Activated CD4-positive, alpha-beta memory T cell treated with anti-CD3 and anti-CD28 coated beads, Interleukin-2, amount 10 ng/mL, durations not matched to agents 7 days and 5 days (primary cell): ENCODE data around the gene DENND6A. TPM values are rescaled to one million over a fixed set of nuclear protein-coding genes. Genes with fewer than 3 reads are reported as not detected.
A peak's percentile ranks its signal among the peaks of the same experiment; 100 is the strongest.
"Not testable (repeated sequence)": the region's sequence is repeated elsewhere in the genome, so short reads cannot be mapped to it uniquely, and the experiment has no call there.

Source experiments
- CTCF ChIA-PET: fragments of 350-600 bp; sonication (Branson Sonifier 250); formaldehyde crosslinking; loops from one replicate; lab custom pipeline; 2021; ENCODE audit warnings: antibody characterized with exemption, inconsistent platforms; lab: Charles Lee
- POLR2A ChIA-PET: fragments of 350-600 bp; sonication (Branson Sonifier 250); formaldehyde crosslinking; loops from one replicate; lab custom pipeline; 2021; ENCODE audit warnings: antibody characterized with exemption; lab: Charles Lee
- DNase-seq: peaks from one replicate; pipeline ENCODE4 v3.0.0-alpha.2; 2020
- H3K27ac Mint-ChIP-seq: one replicate; pipeline ENCODE4 v1.8.0; 2021; ENCODE audit warnings: mild to moderate bottlenecking, mixed read lengths
- H3K27me3 Mint-ChIP-seq: one replicate; pipeline ENCODE4 v1.8.0; 2021; ENCODE audit warnings: mixed read lengths
- H3K36me3 Mint-ChIP-seq: one replicate; pipeline ENCODE4 v1.8.0; 2021; ENCODE audit warnings: low read depth, mixed read lengths
- H3K4me1 Mint-ChIP-seq: one replicate; pipeline ENCODE4 v1.8.0; 2021; ENCODE audit warnings: mixed read lengths
- H3K4me3 Mint-ChIP-seq: one replicate; pipeline ENCODE4 v1.8.0; 2021; ENCODE audit warnings: mild to moderate bottlenecking, mixed read lengths
- H3K9me3 Mint-ChIP-seq: one replicate; pipeline ENCODE4 v1.8.0; 2021; ENCODE audit warnings: mixed read lengths
- total RNA-seq, 2 experiments: library from RNA; stranded (reverse); gene quantifications; one replicate each; pipeline ENCODE4 v1.2.3, GENCODE V29; 2021

Gene DENND6A
- total RNA-seq, 2 experiments from 2014 or later = 28.5 to 29.6 TPM

DNA sequence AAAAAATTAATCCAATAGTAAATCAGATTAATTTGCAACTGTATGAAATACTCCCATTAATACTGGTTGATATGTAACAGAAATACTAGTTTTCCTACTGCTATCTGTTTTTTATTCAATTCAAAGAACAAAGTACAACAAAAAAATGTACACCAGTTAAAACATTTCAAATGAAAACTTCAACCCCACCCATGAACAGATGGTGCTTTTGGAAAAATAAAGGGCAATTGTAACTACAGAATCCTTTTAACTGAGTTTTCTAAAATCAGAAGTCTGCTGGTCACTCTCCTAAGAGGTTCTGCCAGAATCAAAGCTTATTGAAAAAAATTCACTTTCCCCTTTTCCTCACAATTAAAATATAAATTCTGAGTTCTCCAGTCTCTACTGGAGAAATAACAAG is 34.3 kb downstream of the DENND6A start:
- H3K36me3 Mint-ChIP-seq = peaks cover 35% of the 10 kb centered on the region
- DNase-seq = no peak
- H3K27ac Mint-ChIP-seq = no peak overlapping the region
- ChIA-PET POLR2A (no interaction called here), CTCF (no interaction called here)
- no peak overlapping the region for H3K4me3 Mint-ChIP-seq
- no peaks in the 10 kb centered on the region for H3K9me3 Mint-ChIP-seq
- H3K4me1 Mint-ChIP-seq = peaks cover 16% of the 10 kb centered on the region
- H3K27me3 Mint-ChIP-seq = no peaks in the 10 kb centered on the region

GRCh38 chr3:57655727-57656126 is 37.1 kb downstream of the DENND6A start:
- Mint-ChIP-seq H3K9me3 (no peaks in the 10 kb centered on the region), H3K27ac (no peak overlapping the region), H3K4me1 (peaks cover 18% of the 10 kb centered on the region), H3K36me3 (peaks cover 57% of the 10 kb centered on the region), H3K27me3 (no peaks in the 10 kb centered on the region), H3K4me3 (no peak overlapping the region)
- DNase-seq = no peak
- CTCF ChIA-PET = no interaction called here
- POLR2A ChIA-PET = no interaction called here

DNA sequence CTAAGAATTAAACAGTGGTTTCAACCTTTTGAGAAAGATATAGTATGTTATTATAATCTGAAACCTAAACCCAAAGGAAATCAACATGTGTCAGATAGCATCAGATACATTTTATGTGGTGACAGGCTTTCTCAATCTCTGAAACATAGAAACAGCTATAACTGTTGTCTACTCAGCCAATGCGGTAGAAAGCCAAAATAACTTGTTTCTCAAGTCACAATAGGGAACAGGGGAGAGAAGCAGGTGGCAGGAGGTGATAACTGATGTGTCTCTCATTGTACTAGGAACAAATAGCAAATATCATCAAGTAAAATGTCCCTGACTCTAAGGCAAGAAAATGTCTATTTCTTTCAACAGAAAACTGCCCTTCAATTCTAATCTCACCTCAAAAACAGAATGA is 38.6 kb downstream of the DENND6A start:
- peak overlapping the region; percentile 15 for H3K27ac Mint-ChIP-seq
- H3K4me1 Mint-ChIP-seq = peaks cover 13% of the 10 kb centered on the region
- no peaks in the 10 kb centered on the region for H3K27me3 Mint-ChIP-seq
- no peak overlapping the region for H3K4me3 Mint-ChIP-seq
- H3K9me3 Mint-ChIP-seq = peaks cover 1% of the 10 kb centered on the region
- CTCF ChIA-PET = interaction anchor here (1.2 kb wide), 1 partner anchor 976 kb away, joined by 4 read pairs; no protein-coding TSS in a partner anchor
- POLR2A ChIA-PET = interaction anchor here (0.8 to 1.3 kb wide), 3 partner anchors 9 to 98 kb away, joined by 3 to 4 read pairs (median 4); partner anchors contain the start of gene PDE12
- H3K36me3 Mint-ChIP-seq = peaks cover 63% of the 10 kb centered on the region
- no peak for DNase-seq

GRCh38 chr3:57652203-57652602 is 40.7 kb downstream of the DENND6A start:
- peaks cover 20% of the 10 kb centered on the region for H3K4me1 Mint-ChIP-seq
- no peak overlapping the region for H3K27ac Mint-ChIP-seq
- POLR2A ChIA-PET = no interaction called here
- CTCF ChIA-PET = no interaction called here
- peaks cover 12% of the 10 kb centered on the region for H3K9me3 Mint-ChIP-seq
- H3K36me3 Mint-ChIP-seq = peaks cover 77% of the 10 kb centered on the region
- H3K4me3 Mint-ChIP-seq = no peak overlapping the region
- no peak for DNase-seq
- H3K27me3 Mint-ChIP-seq = no peaks in the 10 kb centered on the region

- Mint-ChIP-seq H3K4me1 (peaks cover 13% of the 10 kb centered on the region), H3K4me3 (no peak overlapping the region), H3K27ac (peak overlapping the region; percentile 23), H3K27me3 (no peaks in the 10 kb centered on the region), H3K36me3 (peaks cover 77% of the 10 kb centered on the region), H3K9me3 (peaks cover 12% of the 10 kb centered on the region)
- DNase-seq = no peak
- ChIA-PET CTCF (no interaction called here), POLR2A (no interaction called here)
Measured at GRCh38 chr3:57647292-57647940, 45.5 kb downstream of the DENND6A start.

- Mint-ChIP-seq H3K27ac (no peak overlapping the region), H3K9me3 (peaks cover 12% of the 10 kb centered on the region), H3K4me3 (no peak overlapping the region), H3K27me3 (no peaks in the 10 kb centered on the region), H3K36me3 (peaks cover 76% of the 10 kb centered on the region), H3K4me1 (peaks cover 12% of the 10 kb centered on the region)
- ChIA-PET POLR2A (no interaction called here), CTCF (no interaction called here)
- DNase-seq = no peak
Measured at GRCh38 chr3:57646723-57647122, 46.2 kb downstream of the DENND6A start.

DNA sequence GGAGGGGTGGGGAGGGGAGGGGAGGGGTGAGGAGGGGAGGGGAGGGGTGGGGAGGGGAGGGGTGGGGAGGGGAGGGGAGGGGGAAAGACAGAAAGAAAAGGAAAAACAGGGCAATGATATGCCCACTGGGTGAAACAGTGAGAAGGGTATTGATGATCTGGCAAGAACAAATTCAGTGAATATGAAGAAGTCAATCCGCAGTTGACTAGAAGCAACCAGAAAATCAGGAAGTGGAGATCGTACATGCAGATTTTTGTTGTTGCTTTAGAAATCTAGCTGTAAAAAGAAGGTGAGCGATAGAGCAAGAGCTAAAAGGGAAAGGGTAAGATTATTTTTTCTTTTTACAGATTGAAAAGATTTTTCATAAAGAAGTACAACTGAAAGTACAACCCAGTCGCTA is 48.1 kb downstream of the DENND6A start:
- Mint-ChIP-seq H3K27me3 (no peaks in the 10 kb centered on the region), H3K36me3 (peaks cover 67% of the 10 kb centered on the region), H3K4me1 (peaks cover 12% of the 10 kb centered on the region), H3K9me3 (peaks cover 12% of the 10 kb centered on the region), H3K27ac (no peak overlapping the region), H3K4me3 (no peak overlapping the region)
- ChIA-PET POLR2A (interaction anchor here (1.3 kb wide), 1 partner anchor 10 kb away, joined by 3 read pairs; no protein-coding TSS in a partner anchor), CTCF (interaction anchor here (0.8 kb wide), 1 partner anchor 248 kb away, joined by 3 read pairs; no protein-coding TSS in a partner anchor)
- no peak for DNase-seq

DNA sequence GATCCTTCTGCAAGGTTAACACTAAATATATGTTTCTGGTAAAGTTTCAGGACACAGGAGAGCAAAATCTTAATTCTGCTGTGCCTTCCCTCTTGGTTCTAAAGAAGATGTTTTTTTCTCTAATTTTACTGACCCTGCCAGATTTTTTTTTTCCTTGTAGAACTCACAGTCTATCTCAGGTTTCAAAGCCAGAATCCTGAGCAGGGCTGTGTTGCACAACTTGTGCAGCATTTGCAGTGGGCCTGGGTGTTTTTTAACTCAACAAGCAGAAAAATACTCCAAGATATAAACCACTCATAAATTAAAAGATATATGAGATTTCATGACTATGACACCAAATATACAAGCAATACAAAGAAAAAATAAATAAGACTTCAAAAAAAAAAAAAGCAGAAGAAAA is 55.5 kb downstream of the DENND6A start:
- ChIA-PET POLR2A (no interaction called here), CTCF (no interaction called here)
- Mint-ChIP-seq H3K36me3 (peaks cover 53% of the 10 kb centered on the region), H3K4me1 (peaks cover under 1% of the 10 kb centered on the region), H3K27ac (no peak overlapping the region), H3K27me3 (no peaks in the 10 kb centered on the region), H3K9me3 (no peaks in the 10 kb centered on the region), H3K4me3 (no peak overlapping the region)
- DNase-seq = no peak

DNA sequence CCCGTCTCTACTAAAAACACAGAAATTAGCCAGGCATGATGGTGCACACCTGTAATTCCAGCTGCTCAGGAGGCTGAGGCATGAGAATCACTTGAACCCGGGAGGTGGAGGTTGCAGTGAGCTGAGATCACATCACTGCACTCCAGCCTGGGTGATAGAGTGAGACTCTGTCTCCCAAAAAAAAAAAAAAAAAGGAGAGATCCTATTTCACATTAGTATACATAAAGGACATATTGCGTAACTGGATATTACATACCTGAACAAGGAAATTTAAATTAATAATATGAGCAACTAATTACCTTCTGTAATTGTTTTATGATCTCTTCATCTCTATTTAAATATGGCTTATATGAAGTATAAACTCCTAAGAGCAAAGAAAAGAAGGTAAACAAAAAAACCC is 58.6 kb downstream of the DENND6A start:
- H3K4me3 Mint-ChIP-seq, H3K9me3 Mint-ChIP-seq, H3K27ac Mint-ChIP-seq, H3K27me3 Mint-ChIP-seq, DNase-seq, CTCF ChIA-PET, H3K4me1 Mint-ChIP-seq, POLR2A ChIA-PET: not testable (repeated sequence)
- H3K36me3 Mint-ChIP-seq = peaks cover 56% of the 10 kb centered on the region

- H3K4me1 Mint-ChIP-seq = no peaks in the 10 kb centered on the region
- H3K9me3 Mint-ChIP-seq = no peaks in the 10 kb centered on the region
- no peaks in the 10 kb centered on the region for H3K27me3 Mint-ChIP-seq
- no peak overlapping the region for H3K4me3 Mint-ChIP-seq
- ChIA-PET POLR2A (interaction anchor here (1.3 kb wide), 1 partner anchor 31 kb away, joined by 6 read pairs; the partner anchor contains the start of gene ARF4), CTCF (no interaction called here)
- no peak for DNase-seq
- peaks cover 56% of the 10 kb centered on the region for H3K36me3 Mint-ChIP-seq
- H3K27ac Mint-ChIP-seq = no peak overlapping the region
Measured at GRCh38 chr3:57627976-57628375, 64.9 kb downstream of the DENND6A start.

DNA sequence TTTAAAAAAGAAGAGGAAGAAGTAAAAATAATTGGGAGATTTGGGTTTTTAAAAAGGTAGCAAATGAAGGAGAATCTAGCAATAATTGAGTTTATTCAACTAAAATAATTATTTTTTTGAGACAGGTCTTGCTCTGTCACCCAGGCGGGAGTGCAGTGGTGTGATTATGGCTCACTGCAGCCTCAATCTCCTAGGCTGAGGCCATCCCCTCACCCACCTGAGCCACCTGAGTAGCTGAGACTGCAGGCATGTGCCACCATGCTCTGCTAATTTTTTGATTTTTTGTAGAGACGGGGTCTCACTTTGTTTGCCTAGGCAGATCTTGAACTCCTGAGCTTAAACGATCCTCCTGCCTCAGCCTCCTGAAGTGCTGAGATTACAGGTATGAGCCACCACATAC is 68.1 kb downstream of the DENND6A start:
- CTCF ChIA-PET = no interaction called here
- no peak for DNase-seq
- Mint-ChIP-seq H3K27me3 (no peaks in the 10 kb centered on the region), H3K4me1 (no peaks in the 10 kb centered on the region), H3K27ac (no peak overlapping the region), H3K36me3 (peaks cover 47% of the 10 kb centered on the region), H3K9me3 (no peaks in the 10 kb centered on the region), H3K4me3 (no peak overlapping the region)
- POLR2A ChIA-PET = no interaction called here

DNA sequence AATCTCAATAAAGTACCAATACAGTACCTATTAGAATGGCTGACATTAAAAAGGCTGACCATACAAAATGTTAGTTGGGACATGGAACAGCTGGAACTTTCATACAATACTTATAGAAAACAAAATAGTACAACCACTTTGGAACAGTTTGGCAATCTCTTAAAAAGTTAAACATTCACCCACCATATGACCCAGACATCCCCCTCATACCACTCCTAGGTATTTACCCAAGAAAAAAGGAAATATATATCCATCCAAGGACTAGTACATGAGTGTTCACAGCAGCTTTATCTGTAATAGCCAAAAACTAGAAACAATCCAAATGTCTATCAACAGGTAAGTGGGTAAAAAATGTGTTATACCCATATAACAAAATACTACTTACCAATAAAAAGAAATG is 70.5 kb downstream of the DENND6A start:
- no peak for DNase-seq
- H3K27ac Mint-ChIP-seq = no peak overlapping the region
- no peaks in the 10 kb centered on the region for H3K4me1 Mint-ChIP-seq
- H3K9me3 Mint-ChIP-seq = no peaks in the 10 kb centered on the region
- no peaks in the 10 kb centered on the region for H3K27me3 Mint-ChIP-seq
- ChIA-PET POLR2A (no interaction called here), CTCF (no interaction called here)
- H3K36me3 Mint-ChIP-seq = peaks cover 37% of the 10 kb centered on the region
- H3K4me3 Mint-ChIP-seq = no peak overlapping the region

DNA sequence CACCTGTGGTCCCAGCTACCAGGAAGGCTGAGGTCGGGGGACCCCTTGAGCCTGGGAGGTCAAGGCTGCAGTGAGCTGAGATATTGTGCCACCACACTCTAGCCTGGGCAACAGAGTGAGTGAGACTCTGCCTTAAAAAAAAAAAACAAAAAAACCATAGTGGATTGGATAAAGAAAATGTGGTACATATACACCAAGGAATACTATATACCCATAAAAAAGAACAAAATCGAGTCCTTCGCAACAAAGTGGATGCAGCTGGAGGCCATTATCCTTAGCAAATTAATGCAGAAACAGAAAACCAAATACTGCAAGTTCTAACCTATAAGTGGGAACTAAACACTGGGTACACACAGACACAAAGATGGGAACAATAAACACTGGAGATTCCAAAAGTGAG is 75.1 kb downstream of the DENND6A start:
- Mint-ChIP-seq H3K4me3 (no peak overlapping the region), H3K27ac (no peak overlapping the region)

GRCh38 chr3:57616233-57616632 is 76.6 kb downstream of the DENND6A start:
- POLR2A ChIA-PET = no interaction called here
- no peak overlapping the region for H3K4me3 Mint-ChIP-seq
- H3K36me3 Mint-ChIP-seq = peaks cover 12% of the 10 kb centered on the region
- no peaks in the 10 kb centered on the region for H3K27me3 Mint-ChIP-seq
- DNase-seq = no peak
- H3K9me3 Mint-ChIP-seq = no peaks in the 10 kb centered on the region
- H3K27ac Mint-ChIP-seq = no peak overlapping the region
- H3K4me1 Mint-ChIP-seq = peaks cover 5% of the 10 kb centered on the region
- CTCF ChIA-PET = no interaction called here

More for the DNA sequence above, 75.1 kb downstream of the DENND6A start:
- Mint-ChIP-seq H3K27me3 (no peaks in the 10 kb centered on the region), H3K4me1 (no peaks in the 10 kb centered on the region), H3K36me3 (peaks cover 15% of the 10 kb centered on the region), H3K9me3 (no peaks in the 10 kb centered on the region)
- ChIA-PET CTCF (no interaction called here), POLR2A (no interaction called here)
- DNase-seq = no peak
